A549 treated with CORT108297 at 1 μM for 4 hours (cell line): Measurements from ENCODE around the gene ADIPOR2. TPM values are rescaled to one million over a fixed set of nuclear protein-coding genes. Genes with fewer than 3 reads are reported as not detected.

Experiments used
- total RNA-seq: library from RNA; stranded (reverse); fragments of 200-300 nt; extraction: Qiagen RNA extraction; gene quantifications from 5 replicates; pipeline ENCODE4 v1.2.3, GENCODE V29; 2022

Gene ADIPOR2
- total RNA-seq = 49.3 to 57.0 TPM (median 51.4 TPM) in 5 replicates

GRCh38 chr12:1690578-1691122, at the start of gene ADIPOR2:
TSS of gene ADIPOR2 (plus strand) at chr12:1691070. CDS start at chr12:1754344, 63,274 bp downstream.

GRCh38 chr12:1820191-1820895, 129.5 kb downstream of the ADIPOR2 start, which contains the start of gene LRTM2:
TSS of gene LRTM2 (plus strand) at chr12:1820565. CDS start at chr12:1828149, 7,584 bp downstream.

Other genes with a start within 250 kb of the ADIPOR2 start
- 7.5 to 13.6 TPM (median 12.8 TPM) in 5 replicates for gene FBXL14, start 96.5 kb upstream of the ADIPOR2 start, total RNA-seq
- 1.1 to 2.5 TPM (median 2.2 TPM) in 5 replicates for gene WNT5B, start 61.8 kb upstream of the ADIPOR2 start, total RNA-seq
- 0.07 to 0.10 TPM in 2 of 5 replicates, not detected in the others for gene LRTM2, start 129.5 kb downstream of the ADIPOR2 start, total RNA-seq
- gene CACNA2D4, start 227.6 kb downstream of the ADIPOR2 start, total RNA-seq = not detected in 5 replicates